H9 (cell line): ENCODE data around the gene ARHGAP4. TPM values are rescaled to one million over a fixed set of nuclear protein-coding genes. Genes with fewer than 3 reads are reported as not detected.

Source experiments
- DNase-seq: peaks from one replicate; pipeline ENCODE4 v3.0.0-alpha.2; 2017
- H2AFZ ChIP-seq: one replicate; pipeline ENCODE4 v1.6.1; 2013; ENCODE audit warnings: mild to moderate bottlenecking, low read length, control low read depth, moderate library complexity
- H2AK5ac ChIP-seq: 2 replicates; pipeline ENCODE4 v1.6.1; 2013; ENCODE audit warnings: low read length, control low read depth, mixed read lengths; ENCODE audit not compliant: insufficient read length
- H2BK120ac ChIP-seq: one replicate; pipeline ENCODE4 v1.6.1; 2013; ENCODE audit warnings: low read depth, mild to moderate bottlenecking, low read length, control low read depth, inconsistent platforms; ENCODE audit not compliant: poor library complexity, severe bottlenecking
- H2BK12ac ChIP-seq: 2 replicates; pipeline ENCODE4 v1.6.1; 2013; ENCODE audit warnings: low read length, control low read depth, mixed read lengths, low read depth; ENCODE audit not compliant: insufficient read length
- H2BK15ac ChIP-seq: 2 replicates; pipeline ENCODE4 v1.6.1; 2013; ENCODE audit warnings: low read depth, low read length, control low read depth
- H2BK20ac ChIP-seq: one replicate; pipeline ENCODE4 v1.6.1; 2013; ENCODE audit warnings: low read depth, mild to moderate bottlenecking, low read length, control low read depth, inconsistent platforms; ENCODE audit not compliant: poor library complexity, severe bottlenecking
- H2BK5ac ChIP-seq: 2 replicates; pipeline ENCODE4 v1.6.1; 2013; ENCODE audit warnings: low read length, control low read depth, mixed read lengths; ENCODE audit not compliant: insufficient read length
- H3K14ac ChIP-seq: 2 replicates; pipeline ENCODE4 v1.6.1; 2013; ENCODE audit warnings: low read length, control low read depth; ENCODE audit not compliant: insufficient read depth
- H3K18ac ChIP-seq: 2 replicates; pipeline ENCODE4 v1.6.1; 2013; ENCODE audit warnings: low read depth, mild to moderate bottlenecking, mixed read lengths, low read length, control low read depth; ENCODE audit not compliant: insufficient read length
- H3K23ac ChIP-seq: 2 replicates; pipeline ENCODE4 v1.6.1; 2013; ENCODE audit warnings: low read length, control low read depth, mixed read lengths, low read depth; ENCODE audit not compliant: insufficient read length
- H3K23me2 ChIP-seq: 2 replicates; pipeline ENCODE4 v1.6.1; 2013; ENCODE audit warnings: low read depth, mild to moderate bottlenecking, mixed read lengths, low read length, control low read depth; ENCODE audit not compliant: insufficient read length, poor library complexity, severe bottlenecking
- H3K27ac ChIP-seq: 2 replicates; pipeline ENCODE4 v1.5.1; 2013; ENCODE audit warnings: low read length, control low read depth, mixed read lengths, low read depth; ENCODE audit not compliant: insufficient read length
- H3K27me3 ChIP-seq: 2 replicates; pipeline ENCODE4 v1.6.1; 2013; ENCODE audit warnings: low read length, control low read depth, inconsistent platforms; ENCODE audit not compliant: insufficient read depth
- H3K4ac ChIP-seq: 2 replicates; pipeline ENCODE4 v1.6.1; 2013; ENCODE audit warnings: low read depth, mild to moderate bottlenecking, control low read depth, inconsistent platforms, low read length, moderate library complexity
- H3K4me1 ChIP-seq: 2 replicates; pipeline ENCODE4 v1.6.1; 2013; ENCODE audit warnings: low read length, control low read depth, inconsistent platforms; ENCODE audit not compliant: insufficient read depth
- H3K4me2 ChIP-seq: 2 replicates; pipeline ENCODE4 v1.6.1; 2013; ENCODE audit warnings: low read length, control low read depth, mixed read lengths; ENCODE audit not compliant: insufficient read length, insufficient read depth
- H3K56ac ChIP-seq: 2 replicates; pipeline ENCODE4 v1.6.1; 2013; ENCODE audit warnings: low read depth, mild to moderate bottlenecking, mixed read lengths, low read length, control low read depth; ENCODE audit not compliant: insufficient read length
- H3K79me1 ChIP-seq: 2 replicates; pipeline ENCODE4 v1.6.1; 2013; ENCODE audit warnings: low read depth, mild to moderate bottlenecking, moderate library complexity, low read length, control low read depth, inconsistent platforms; ENCODE audit not compliant: insufficient read depth, poor library complexity, severe bottlenecking
- H3K79me2 ChIP-seq: 2 replicates; pipeline ENCODE4 v1.6.1; 2013; ENCODE audit warnings: low read length, control low read depth, inconsistent platforms; ENCODE audit not compliant: insufficient read depth
- H3K9ac ChIP-seq: 2 replicates; pipeline ENCODE4 v1.6.1; 2013; ENCODE audit warnings: low read length, control low read depth, mixed read lengths; ENCODE audit not compliant: insufficient read length; ENCODE audit errors: extremely low read depth
- H3K9me3 ChIP-seq: one replicate; pipeline ENCODE4 v1.6.1; 2013; ENCODE audit warnings: low read depth, low read length, inconsistent platforms; ENCODE audit not compliant: control insufficient read depth
- H3T11ph ChIP-seq: one replicate; pipeline ENCODE4 v1.6.1; 2013; ENCODE audit warnings: mild to moderate bottlenecking, low read length, control low read depth, inconsistent platforms
- H4K20me1 ChIP-seq: one replicate; pipeline ENCODE4 v1.6.1; 2013; ENCODE audit not compliant: control insufficient read depth, insufficient read length, insufficient read depth
- H4K5ac ChIP-seq: 2 replicates; pipeline ENCODE4 v1.6.1; 2013; ENCODE audit warnings: low read depth, mild to moderate bottlenecking, mixed read lengths, low read length, control low read depth; ENCODE audit not compliant: insufficient read length
- H4K8ac ChIP-seq: replicated peaks from 2 replicates; pipeline ENCODE4 v1.6.1; 2013; ENCODE audit warnings: low read length, control low read depth, mixed read lengths, low read depth; ENCODE audit not compliant: insufficient read length
- H4K91ac ChIP-seq: 2 replicates; pipeline ENCODE4 v1.6.1; 2013; ENCODE audit warnings: low read depth, mild to moderate bottlenecking, moderate library complexity, mixed read lengths, low read length, control low read depth; ENCODE audit not compliant: insufficient read length
- H3K27ac Mint-ChIP-seq, 3 experiments: 2 replicates in 2 of 3; 3 replicates in 1 of 3; pipeline ENCODE4 v1.8.0; 2020 to 2021; ENCODE audit warnings: mixed read lengths in 3 of 3, mild to moderate bottlenecking in 1 of 3, moderate library complexity in 1 of 3
- H3K27me3 Mint-ChIP-seq: 2 replicates; pipeline ENCODE4 v1.8.0; 2021; ENCODE audit warnings: low read depth, mild to moderate bottlenecking, moderate library complexity, mixed read lengths
- H3K36me3 Mint-ChIP-seq, 3 experiments: 2 replicates in 2 of 3; 3 replicates in 1 of 3; pipeline ENCODE4 v1.8.0; 2020 to 2021; ENCODE audit warnings: low read depth in 3 of 3, mixed read lengths in 3 of 3; ENCODE audit not compliant: insufficient read depth in 1 of 3
- H3K4me1 Mint-ChIP-seq, 2 experiments: 2 replicates each; pipeline ENCODE4 v1.8.0; 2020; ENCODE audit warnings: mixed read lengths in 2 of 2
- H3K4me3 Mint-ChIP-seq, 2 experiments: 2 replicates in 1 of 2; 3 replicates in 1 of 2; pipeline ENCODE4 v1.8.0; 2020 to 2021; ENCODE audit warnings: mild to moderate bottlenecking in 2 of 2, mixed read lengths in 2 of 2, moderate library complexity in 1 of 2
- H3K9me3 Mint-ChIP-seq, 2 experiments: 2 replicates in 1 of 2; 3 replicates in 1 of 2; pipeline ENCODE4 v1.8.0; 2020; ENCODE audit warnings: mild to moderate bottlenecking in 2 of 2, mixed read lengths in 2 of 2, moderate library complexity in 1 of 2
- CTCF ChIP-seq: fragments of 200-600 bp; sonication (generic); conservative IDR thresholded peaks from 3 replicates; pipeline ENCODE4 v1.8.0; 2021; ENCODE audit warnings: antibody characterized with exemption, mild to moderate bottlenecking
- WGBS: extraction: QIAGEN DNeasy Blood & Tissue Kit; methylation state at CpG from one replicate; pipeline ENCODE4 v1.1.7; 2013; ENCODE audit warnings: missing lambda C conversion rate, low lambda C conversion rate, mixed read lengths; ENCODE audit not compliant: insufficient read length; ENCODE audit errors: extremely low coverage; 5-methylcytosine and 5-hydroxymethylcytosine counted together
- total RNA-seq: library from RNA; stranded (reverse); gene quantifications from 2 replicates; pipeline ENCODE4 v1.2.1, GENCODE V29; 2021

The ARHGAP4 gene
- total RNA-seq, 1 experiment from 2014 or later: 37.8 TPM

DNA sequence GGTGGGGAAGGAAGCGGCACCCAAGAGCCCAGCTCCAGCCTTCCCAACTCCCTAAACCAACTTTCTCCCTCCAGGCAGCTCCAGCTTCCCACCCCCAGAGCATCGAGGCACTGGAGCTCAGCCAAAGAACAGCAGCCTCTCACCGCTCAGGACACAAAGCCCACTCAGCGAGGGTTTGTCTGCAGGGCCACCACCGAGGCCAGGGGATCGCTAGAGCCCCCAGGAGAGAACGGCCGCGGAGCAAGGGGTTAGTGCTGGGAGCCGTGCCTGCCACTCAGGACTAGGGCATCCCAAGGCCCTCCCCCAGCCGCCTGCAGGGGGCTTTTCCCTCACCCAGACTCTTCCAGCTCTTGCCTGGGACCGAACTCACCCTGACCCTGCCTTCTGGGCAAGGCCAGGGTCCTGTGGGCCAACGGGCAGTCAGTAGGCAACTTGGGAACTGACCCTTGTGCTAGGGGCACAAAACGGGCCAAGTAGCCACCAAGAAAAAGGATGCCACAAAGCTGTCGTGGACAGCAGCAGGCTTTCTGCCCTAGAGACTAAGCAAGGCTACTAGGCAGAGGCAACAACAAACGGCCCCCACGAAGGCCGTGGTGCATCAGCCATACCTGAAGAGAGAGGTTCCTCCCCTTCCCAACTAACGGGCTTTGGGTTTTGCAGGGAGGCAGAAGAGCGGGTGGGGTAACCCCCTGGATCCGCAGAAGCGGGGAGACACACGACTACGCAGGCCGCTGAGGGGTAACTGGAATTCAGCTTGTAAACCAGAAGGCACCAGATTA lies 43.2 kb upstream of the ARHGAP4 start:
- H3K14ac ChIP-seq: no peak overlapping the region; the same call in 1 of the 2 replicates
- no peak overlapping the region for H2AK5ac ChIP-seq
- H4K91ac ChIP-seq: no peak overlapping the region
- Mint-ChIP-seq H3K36me3 (peaks cover 14 to 32% (median 15%) of the 10 kb centered on the region in 3 experiments), H3K4me3 (peak overlapping the region; percentile 100), H3K9me3 (peaks cover 4 to 5% of the 10 kb centered on the region in 2 experiments; a peak in 3 of 5 replicates), H3K27ac (peak overlapping the region; percentile 14 to 90 (median 79); a peak in 6 of 7 replicates), H3K4me1 (peaks cover 38 to 49% of the 10 kb centered on the region in 2 experiments), H3K27me3 (no peaks in the 10 kb centered on the region)
- WGBS: no CpG with 5 or more reads among the region's 25 CpGs
- H2BK20ac ChIP-seq: no peak overlapping the region
- H3K27ac ChIP-seq: no peak overlapping the region
- peaks cover 5% of the 10 kb centered on the region for H3K79me1 ChIP-seq
- no peak overlapping the region for H2BK12ac ChIP-seq
- H2AFZ ChIP-seq: no peak overlapping the region
- TF ChIP-seq CTCF: no peak
- H2BK15ac ChIP-seq: no peak overlapping the region
- no peak for DNase-seq
- H3K79me2 ChIP-seq: peaks cover 50% of the 10 kb centered on the region; the same call in 1 of the 2 replicates
- H2BK120ac ChIP-seq: no peak overlapping the region
- H3K56ac ChIP-seq: no peak overlapping the region
- peak overlapping the region; percentile 34 for H3K9ac ChIP-seq
- H3T11ph ChIP-seq: no peak overlapping the region
- H3K9me3 ChIP-seq: no peaks in the 10 kb centered on the region
- no peak overlapping the region for H3K23ac ChIP-seq
- H3K18ac ChIP-seq: no peak overlapping the region
- H4K5ac ChIP-seq: no peak overlapping the region
- H3K4me1 ChIP-seq: peaks cover 4% of the 10 kb centered on the region; the same call in 1 of the 2 replicates
- no peaks in the 10 kb centered on the region for H3K27me3 ChIP-seq
- peak overlapping the region; percentile 80 for H3K4me2 ChIP-seq
- no peaks in the 10 kb centered on the region for H4K20me1 ChIP-seq
- H3K4ac ChIP-seq: no peak overlapping the region
- peaks cover 18% of the 10 kb centered on the region for H3K23me2 ChIP-seq
- H4K8ac ChIP-seq: no peak overlapping the region
- no peak overlapping the region for H2BK5ac ChIP-seq
